Keratinocyte (primary cell): ENCODE results near the gene S100A2.

Experiments
- EZH2 ChIP-seq: IDR thresholded peaks from one replicate; pipeline ENCODE4 v1.6.1; 2012; ENCODE audit warnings: inconsistent platforms, mild to moderate bottlenecking, low read length, moderate library complexity
- TF ChIP-seq, protein P1 (sequence below), 3 experiments: IDR thresholded peaks in 1 of 3; conservative IDR thresholded peaks in 1 of 3; optimal IDR thresholded peaks in 1 of 3; 2 replicates in 2 of 3; 3 replicates in 1 of 3; pipeline versions ENCODE3 to v1.5.1; 2011; ENCODE audit warnings: low read length in 3 of 3, mild to moderate bottlenecking in 3 of 3, moderate library complexity in 2 of 3, control low read depth in 1 of 3, inconsistent platforms in 1 of 3; ENCODE audit not compliant: insufficient read depth in 2 of 3; ENCODE audit errors: extremely low read depth in 1 of 3

DNA sequence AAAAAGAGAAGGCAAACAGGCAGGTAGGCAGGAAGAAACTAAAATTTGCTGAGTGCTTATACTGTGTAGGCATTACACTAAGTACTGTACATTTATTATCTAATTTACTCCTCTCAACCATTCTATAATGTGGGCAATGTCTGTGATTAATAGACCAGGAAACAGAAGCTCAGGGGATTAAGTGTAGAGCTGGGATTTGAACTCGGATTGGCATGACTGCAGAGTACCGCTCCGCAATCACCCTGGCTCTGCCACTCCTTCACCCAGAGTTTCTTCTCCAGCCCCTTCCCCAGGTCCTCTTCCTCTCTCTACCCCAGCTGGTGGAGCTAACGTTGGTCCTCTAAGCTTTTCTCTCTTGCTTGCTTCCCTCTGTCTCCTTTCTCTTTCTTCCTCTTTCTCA lies 11.5 kb upstream of the S100A2 start:
- TF ChIP-seq, protein P1, sequence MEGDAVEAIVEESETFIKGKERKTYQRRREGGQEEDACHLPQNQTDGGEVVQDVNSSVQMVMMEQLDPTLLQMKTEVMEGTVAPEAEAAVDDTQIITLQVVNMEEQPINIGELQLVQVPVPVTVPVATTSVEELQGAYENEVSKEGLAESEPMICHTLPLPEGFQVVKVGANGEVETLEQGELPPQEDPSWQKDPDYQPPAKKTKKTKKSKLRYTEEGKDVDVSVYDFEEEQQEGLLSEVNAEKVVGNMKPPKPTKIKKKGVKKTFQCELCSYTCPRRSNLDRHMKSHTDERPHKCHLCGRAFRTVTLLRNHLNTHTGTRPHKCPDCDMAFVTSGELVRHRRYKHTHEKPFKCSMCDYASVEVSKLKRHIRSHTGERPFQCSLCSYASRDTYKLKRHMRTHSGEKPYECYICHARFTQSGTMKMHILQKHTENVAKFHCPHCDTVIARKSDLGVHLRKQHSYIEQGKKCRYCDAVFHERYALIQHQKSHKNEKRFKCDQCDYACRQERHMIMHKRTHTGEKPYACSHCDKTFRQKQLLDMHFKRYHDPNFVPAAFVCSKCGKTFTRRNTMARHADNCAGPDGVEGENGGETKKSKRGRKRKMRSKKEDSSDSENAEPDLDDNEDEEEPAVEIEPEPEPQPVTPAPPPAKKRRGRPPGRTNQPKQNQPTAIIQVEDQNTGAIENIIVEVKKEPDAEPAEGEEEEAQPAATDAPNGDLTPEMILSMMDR (optimal IDR thresholded peaks at IDR 0.05 in 1 of 3, IDR thresholded peaks at IDR 0.05 in 1 of 3, conservative IDR thresholded peaks at IDR 0.05 in 1 of 3; ENCODE audit: extremely low read depth in 1 of 3, insufficient read depth in 2 of 3, low read length in 3 of 3) = no peak
- TF ChIP-seq EZH2 = no peak
